Testis (tissue), 2 donors: ENCODE measurements around the gene ZNF883.

Source experiments
- POLR2A ChIP-seq: fragments of 450-650 bp; IDR thresholded peaks from one replicate; pipeline ENCODE4 v1.6.1; 2017; ENCODE audit warnings: antibody characterized with exemption, mild to moderate bottlenecking, moderate library complexity
- TF ChIP-seq, protein P1 (sequence below), 3 experiments: fragments of 450-650 bp in 2 of 3; fragments of 200-600 bp in 1 of 3; sonication (generic) in 1 of 3; IDR thresholded peaks; one replicate each; pipeline ENCODE4 v1.5.1; 2016 to 2019; ENCODE audit warnings: antibody characterized with exemption in 3 of 3, mild to moderate bottlenecking in 2 of 3, moderate library complexity in 1 of 3

- no peak for TF ChIP-seq POLR2A
- TF ChIP-seq, protein P1, sequence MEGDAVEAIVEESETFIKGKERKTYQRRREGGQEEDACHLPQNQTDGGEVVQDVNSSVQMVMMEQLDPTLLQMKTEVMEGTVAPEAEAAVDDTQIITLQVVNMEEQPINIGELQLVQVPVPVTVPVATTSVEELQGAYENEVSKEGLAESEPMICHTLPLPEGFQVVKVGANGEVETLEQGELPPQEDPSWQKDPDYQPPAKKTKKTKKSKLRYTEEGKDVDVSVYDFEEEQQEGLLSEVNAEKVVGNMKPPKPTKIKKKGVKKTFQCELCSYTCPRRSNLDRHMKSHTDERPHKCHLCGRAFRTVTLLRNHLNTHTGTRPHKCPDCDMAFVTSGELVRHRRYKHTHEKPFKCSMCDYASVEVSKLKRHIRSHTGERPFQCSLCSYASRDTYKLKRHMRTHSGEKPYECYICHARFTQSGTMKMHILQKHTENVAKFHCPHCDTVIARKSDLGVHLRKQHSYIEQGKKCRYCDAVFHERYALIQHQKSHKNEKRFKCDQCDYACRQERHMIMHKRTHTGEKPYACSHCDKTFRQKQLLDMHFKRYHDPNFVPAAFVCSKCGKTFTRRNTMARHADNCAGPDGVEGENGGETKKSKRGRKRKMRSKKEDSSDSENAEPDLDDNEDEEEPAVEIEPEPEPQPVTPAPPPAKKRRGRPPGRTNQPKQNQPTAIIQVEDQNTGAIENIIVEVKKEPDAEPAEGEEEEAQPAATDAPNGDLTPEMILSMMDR (IDR thresholded peaks at IDR 0.05): no peak
Measured at GRCh38 chr9:113005777-113006176, 6.2 kb downstream of the ZNF883 start.
